ENCODE results near the gene PIP5K1C.
"Not testable (repeated sequence)": the region's sequence is repeated elsewhere in the genome, so short reads cannot be mapped to it uniquely, and the experiment has no call there.

PIP5K1C gene

DNA sequence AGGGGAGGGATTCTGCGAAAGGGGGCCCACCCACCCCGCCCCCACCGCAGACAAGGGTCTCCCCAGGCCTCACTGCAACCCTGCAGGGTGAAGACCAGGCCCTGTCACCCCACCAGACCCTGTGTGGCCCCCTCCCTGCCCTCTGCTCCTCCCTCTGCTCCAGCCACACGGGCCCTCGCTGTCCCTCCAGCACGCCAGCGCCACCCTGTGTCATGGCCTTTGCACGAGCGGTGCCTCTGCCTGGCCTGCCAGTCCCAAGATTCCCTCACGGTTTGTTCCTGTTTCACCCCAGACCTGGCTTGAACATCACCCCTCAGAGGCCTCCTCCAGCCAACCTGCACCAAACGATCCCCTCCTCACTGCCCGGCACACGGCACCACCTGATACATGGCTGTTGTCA lies 27.3 kb downstream of the PIP5K1C start:
- DNase-seq, result no peak

DNA sequence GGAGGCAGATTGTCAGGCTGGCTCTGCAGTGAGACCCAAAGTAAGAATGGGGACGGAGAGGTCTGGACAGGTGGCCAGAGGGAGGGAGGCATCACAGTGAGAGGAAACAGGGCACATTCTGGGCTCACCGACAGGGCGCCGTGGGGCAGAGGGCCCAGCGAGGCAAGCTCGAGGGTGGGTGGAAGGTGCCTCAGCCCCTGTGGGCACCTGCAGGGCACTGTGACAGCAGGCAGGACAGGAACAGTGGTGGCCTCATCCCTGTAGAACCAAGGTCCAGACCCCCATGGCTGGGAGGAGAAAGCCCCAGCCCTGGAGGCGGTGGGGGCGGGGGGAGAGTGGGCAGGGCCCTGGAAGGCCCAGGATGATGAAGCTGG lies 27.7 kb downstream of the PIP5K1C start:
- no peak for DNase-seq

DNA sequence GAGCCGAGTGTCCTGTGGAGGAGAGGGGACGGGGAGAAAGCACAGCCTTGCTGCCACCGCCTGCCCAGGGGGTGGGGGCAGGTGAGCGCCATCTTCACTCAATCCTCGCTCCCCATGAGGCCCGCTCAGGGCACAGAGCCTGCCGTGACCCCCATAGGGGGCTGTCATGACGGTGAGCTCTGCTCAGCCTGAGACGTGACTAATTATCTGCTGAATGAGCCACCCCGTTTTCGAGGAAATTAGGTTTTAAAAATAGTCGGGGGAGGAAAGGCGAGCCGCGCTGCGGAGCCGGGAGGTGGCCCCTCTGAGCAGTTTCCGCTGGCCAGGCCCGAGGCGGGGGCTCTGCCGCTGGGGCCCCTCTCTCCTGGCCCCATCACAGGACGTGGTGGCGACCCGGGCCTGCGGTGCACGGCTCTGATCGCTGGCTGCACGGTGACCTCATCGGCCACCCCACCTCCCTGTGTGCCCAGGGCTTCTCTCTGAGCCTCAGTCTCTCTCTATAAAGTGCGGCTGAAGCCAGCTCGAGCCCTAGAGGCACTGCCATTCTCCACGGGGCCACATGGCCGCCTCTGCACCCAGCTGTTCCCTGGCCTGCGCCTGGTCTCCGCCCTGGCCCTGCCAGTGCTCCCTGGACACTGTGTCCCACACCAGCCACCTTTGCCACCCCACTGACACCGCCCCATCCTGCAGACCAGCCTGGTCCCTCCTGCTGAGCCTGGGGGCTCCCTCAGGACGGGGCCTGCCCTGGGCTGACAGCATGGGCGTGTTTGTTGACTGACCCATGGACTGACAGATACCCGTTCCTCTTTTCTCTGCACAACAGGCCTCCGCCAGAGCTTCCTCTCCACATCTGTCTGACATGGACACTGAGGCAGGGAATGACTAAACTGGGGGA lies 28.3 kb downstream of the PIP5K1C start:
- DNase-seq, result no peak

DNA sequence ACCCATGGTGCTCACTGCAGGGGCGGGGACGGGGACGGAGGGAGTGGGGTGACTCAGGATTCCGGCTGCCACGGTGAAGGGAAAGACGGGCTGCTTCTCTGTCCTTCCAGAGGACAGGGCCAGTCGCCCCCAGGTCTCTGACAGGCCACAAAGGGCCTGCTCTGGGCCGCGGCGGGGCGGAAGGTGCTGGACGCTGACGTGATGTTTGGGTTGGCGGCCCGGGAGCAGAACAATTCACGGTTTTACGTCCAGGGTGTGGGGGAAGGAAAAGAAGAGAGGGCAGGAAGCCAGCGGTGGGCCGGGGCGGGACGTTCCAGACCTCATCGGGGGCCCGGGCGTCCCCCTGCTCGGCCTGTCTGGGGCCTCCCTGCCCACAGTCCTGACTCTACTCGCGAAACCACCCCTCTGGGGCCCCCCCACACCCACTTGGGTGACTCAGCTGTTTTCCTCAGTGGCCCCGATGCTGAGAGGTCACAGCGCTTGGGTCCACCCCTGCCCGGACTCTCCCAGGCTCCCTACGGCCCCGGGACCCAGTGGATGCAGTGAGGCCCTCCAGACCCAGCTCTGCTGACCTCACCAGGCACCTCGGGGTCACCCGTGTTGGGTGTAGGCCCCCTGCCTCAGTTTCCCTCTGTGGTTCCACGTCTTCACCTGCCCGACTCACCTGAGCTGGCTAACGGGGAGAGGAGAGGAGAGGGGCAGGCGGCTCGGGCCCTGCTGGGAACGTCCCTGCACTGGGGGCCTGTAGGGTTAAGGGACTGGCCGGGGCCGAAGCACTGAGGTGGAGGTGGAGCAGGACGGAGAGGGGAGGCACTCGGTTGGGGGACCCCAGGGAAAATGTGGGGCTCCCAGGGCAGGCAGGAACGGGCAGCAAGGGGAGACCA lies 29.2 kb downstream of the PIP5K1C start:
- no peak for DNase-seq

DNA sequence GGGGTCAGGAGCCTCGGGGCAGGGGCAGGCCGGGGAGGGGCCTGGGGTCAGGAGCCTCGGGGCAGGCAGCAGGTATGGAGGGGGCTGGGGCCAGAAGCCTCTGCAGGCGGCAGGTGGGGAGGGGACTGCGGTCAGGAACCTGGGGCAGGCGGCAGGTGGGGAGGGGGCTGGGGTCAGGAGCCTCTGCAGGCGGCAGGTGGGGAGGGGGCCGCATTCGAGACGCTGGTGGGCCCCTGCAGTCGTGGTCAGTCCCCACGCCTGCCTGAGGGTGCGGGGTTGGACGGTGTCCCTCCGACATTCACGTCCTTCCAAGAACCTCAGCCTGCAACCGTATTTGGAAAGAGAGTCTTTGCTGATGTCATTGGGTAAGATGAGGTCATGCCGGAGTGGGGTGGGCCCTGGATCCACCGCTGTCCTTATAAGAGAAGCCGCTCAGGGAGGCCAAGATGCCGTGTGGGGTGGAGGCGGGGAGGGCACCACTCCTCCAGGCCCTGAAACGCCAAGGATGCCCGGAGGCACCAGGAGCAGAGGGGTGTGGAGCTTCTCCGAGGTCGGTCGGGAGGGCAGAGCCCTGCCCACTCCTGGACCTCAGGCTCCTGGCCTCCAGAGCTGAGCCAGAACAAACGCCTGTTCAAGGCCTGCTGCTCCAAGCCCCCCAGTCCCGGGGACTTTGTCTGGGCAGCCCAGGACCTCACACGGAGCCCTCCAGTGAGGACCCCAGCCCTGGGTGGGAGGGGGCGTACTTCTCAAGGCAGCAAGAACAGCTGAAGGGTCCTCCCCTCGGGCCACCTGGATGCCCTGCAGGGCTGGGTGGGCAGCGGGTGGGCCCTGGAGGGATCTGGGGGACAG lies 30.1 kb downstream of the PIP5K1C start:
- DNase-seq, result no peak

DNA sequence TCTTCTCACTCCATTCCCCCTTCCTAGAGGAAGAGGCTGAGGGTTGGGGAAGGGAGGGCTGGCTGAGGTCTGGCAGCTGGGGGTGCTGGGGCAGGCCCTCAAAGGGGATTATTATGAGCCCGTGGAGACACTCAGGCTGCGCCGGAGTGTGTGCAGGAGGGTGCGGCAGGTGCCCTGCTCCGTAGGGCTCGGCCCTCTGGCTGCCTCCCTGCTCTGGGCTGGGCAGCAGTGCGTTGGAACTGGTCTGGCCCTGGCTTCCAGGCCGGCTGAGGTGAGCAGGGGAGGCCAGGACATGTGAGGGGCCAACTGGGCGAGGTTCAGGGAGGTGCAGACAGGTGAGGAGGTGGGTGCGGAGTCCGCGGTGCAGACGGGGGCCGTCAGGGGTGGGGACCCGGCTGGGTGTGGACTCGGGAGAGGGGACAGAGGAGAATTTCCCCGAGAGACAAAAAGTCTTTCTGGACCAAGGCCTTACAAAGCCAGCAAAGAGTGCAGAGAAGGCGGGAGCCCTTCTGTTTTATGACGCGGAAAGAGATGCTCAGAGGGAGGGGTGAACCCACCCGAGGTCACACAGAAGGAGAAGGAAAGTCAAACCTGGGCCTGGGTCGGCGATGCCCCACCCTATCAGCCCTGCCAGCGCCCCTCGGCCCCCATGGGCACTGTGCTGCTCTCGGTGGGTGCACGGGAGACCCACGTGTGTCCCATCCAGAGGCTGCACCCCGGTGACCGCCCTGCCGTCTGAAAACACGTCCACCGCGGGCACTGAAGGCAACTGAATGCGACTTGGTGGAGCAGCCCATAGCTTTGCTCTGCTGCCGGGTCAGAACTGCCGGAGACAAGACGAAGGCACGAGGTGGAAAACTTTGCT lies 31.0 kb downstream of the PIP5K1C start:
- no peak for DNase-seq

DNA sequence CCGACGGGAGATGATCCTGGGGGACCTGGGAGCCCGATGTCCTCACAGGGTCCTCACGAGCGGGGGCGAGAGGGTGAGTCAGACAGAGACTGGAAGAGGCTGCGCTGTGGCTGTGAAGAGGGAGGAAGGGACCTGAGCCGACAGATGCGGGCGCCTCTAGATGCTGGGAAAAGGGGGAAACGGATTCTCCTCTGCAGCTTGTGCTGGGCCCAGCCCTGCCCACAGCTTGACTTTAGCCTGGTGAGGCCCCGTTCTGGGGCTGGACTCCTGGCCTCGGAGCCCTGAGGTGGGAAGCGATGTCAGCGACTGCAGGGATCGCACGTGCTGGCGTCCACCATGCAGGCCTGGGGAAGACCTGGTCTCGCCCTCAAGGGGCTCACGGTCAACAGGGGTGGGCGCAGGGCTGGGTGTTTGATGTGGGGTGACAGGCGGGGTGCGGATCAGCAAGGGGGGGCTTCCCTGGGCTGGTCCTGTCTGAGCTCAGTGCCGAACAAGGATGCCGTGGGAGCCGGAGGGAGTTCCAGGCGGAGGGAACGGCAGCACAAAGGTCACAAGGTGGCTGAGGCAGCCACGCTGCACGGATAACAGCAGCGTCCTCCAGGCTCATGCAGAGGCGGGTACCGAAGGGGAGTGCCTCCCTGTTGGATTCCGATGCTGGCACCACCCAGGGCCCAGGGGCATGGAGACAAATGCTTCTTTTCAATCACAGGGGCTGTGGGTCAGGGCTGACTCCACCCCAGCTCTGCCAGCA lies 31.8 kb downstream of the PIP5K1C start:
- DNase-seq, result no peak

DNA sequence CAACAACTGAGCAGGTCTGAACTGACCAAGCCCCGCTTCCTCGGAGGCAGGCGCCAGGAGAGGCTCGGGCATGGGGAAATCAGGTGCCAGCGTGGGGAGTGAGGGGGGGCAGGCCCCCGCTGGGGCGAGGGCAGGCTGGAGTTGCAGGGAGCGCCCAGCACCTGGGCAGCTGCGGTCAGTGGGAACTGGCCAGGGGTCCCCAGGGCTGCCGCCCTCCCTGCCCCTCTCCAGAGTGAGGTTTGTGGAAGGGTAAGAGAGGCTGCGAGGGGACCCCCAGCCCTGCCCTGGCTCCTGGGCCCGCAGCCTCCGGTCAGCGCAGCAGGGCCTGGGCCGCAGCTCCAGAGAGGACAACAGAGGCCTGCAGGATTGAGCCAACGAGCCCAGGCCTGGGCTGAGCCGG lies 32.5 kb downstream of the PIP5K1C start:
- DNase-seq, result no peak

DNA sequence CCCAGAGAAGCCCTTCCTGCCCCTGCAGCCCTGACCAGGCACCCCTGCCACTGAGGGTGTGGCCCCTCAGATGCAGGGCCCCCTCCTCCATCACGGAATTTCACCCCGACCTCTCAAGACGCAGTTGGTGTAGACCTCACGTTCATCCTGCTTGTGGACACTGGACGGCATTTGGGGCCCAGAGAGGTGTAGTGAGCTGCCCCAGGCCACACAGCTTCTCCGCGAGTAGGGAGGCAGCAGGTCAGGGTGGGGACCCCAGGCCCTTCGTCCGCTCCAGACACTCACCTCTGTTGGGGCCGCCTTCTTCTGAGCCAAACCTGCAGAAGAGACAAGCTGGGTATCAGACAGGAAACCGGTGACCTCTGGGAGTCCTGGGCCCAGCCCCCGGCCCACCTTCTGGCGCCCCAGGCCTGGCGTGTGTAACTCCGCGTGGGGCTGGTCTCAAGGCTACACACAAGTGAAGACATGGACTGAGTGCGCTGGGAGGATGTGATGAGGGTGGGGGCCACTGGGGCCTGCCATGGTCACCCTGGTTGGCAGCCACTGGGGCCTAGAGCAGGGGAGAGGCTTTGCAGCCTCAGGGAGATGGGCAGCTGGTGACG lies 33.1 kb downstream of the PIP5K1C start:
- DNase-seq, result no peak

DNA sequence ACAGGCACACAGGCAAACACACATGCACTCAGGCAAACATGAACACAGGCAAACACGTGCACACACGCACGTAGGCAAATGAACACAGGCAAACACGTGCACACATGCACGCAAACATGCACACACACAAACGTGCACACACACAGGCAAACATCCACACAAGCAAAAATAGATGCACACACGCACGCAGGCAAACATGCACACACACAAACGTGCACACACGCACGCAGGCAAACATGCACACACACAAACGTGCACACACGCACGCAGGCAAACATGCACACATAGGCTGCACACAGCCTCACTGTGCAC lies 33.8 kb downstream of the PIP5K1C start:
- not testable (repeated sequence) for DNase-seq

DNA sequence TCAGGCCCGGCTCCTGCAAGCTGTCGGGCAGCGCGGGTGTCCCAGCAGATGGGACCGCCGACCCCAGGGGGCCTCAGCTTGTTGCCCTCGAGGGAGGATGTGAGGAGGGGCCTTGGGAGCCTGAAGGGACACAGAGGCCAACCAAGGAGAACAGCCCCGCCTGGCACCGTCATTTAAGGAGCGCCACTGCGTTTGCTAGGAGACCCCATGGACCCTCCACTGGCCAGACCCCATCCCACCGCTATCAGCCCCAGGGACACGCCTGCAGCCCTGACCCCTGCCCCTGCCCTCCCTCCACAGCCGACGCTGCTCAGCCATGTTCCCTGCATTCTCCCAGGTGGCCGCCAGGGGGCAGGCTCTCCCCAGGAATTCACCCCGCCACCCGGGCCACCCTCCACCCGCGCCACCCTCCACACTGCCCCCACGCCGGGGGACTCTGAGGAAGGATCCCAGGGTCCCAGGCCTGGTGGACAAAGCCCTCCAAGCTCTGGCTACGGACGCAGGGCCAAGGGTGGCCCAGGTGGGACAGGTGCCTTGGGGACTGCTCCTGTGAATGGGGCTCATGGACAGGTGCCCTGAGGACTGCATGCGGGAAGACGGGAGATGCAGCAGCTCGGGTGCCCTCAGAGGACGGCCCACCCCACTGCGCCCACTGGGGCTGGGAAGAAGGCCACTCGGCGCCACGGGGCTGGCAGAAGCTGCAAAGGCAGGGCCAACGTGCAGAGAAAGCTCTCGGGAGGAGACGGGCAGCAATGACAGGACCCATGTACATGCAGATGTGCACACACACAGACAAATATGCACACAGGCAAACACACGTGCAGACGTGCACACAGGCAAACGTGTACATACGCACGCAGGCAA lies 34.4 kb downstream of the PIP5K1C start:
- no peak for DNase-seq

DNA sequence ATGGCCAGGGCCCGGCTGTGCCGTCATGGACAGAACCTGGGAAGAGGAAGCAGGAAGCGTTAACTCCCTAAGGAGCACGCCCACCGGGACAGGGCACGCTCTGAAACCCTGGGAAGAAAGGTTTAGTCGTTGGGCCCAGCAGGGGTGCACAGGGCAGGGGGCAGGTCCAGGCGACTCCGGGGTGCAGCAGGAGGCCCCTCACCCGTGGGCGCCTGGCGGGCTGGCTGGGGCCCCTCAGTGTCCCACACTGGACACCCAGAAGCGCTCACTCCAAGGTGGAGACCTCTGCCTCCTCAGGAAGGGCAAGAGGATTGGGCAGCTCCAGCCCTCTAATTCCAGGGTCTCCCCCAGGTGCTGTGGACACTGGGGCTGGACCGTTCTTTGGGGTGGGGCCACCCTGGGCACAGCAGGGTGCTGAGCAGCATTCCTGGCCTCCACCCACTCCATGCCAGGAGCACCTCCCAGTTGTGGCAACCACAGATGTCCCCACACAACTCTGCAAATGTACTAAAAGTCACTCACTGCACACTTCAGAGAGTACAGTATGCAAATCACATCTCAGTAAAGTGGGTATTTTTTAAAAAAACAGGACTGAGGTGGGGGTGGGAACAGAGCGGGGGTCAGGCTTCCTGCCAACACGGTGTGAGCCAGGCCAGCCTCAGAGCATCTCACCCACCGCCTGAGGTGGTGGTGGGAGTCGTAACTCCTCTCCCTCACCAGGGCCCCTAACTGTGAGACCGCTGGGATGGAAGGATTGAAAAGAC lies 35.2 kb downstream of the PIP5K1C start:
- no peak for DNase-seq

DNA sequence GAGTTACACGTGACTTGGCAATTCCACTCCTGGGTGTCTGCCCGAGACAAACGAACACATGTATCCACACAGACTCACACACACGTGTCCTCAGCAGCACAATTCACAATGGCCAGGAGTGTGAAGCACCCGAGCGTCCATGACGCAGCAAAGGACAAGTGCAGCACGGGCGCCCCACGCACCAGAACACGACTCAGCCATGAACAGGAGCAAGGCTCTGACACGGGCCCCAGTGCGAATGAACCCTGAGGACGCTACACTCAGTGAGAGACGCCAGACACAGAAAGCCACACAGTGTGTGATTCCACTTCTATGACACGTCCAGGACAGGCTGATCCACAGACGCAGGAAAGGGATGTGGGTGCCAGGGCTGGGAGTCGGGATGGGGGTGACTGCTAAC lies 36.4 kb downstream of the PIP5K1C start:
- DNase-seq, result no peak

DNA sequence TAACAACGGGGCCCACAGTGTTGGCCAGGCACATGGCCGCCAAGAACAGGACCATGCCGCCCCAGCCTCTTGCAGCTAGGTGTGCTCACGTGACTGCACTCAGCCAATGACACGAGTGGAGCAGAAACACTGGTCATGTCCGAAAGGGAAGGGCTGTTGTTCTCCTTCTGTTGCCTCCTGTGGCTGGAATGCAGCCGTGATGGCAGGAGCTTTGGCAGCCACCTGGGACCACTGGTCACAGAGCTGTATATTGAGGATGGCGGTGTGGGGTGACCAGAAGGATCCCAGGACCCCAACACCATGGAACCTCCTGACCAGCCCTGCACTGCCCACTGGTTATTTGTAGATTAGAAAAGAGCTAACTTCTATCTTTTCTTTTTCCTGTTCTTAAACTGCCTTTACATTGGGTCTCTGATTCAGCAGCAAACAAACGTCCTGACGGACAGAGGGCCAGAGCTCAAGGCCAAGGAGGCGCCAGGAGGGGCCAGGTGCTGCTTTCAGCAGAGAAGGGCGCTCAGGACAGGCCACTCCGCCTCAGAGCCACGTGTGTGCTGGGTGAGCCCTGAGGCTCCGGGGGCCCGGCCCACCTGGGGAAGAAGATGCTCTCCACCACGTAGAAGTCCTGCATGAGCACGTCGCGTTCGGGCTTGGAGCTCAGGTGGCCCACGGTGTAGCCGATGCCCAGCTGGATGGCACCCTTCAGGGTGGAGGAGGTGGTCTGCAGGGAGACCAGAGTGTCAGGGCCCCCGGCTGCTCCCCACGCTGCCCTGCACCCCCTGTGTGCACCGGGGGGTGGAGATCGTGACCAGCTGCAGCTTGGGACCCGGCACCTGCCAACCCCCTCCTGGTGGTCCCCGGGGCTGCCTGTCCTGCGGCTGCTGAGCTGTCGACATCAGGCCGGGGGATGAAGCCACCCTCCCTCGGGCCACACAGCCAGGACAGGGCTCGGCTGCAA lies 38.7 kb downstream of the PIP5K1C start:
- DNase-seq, result no peak

DNA sequence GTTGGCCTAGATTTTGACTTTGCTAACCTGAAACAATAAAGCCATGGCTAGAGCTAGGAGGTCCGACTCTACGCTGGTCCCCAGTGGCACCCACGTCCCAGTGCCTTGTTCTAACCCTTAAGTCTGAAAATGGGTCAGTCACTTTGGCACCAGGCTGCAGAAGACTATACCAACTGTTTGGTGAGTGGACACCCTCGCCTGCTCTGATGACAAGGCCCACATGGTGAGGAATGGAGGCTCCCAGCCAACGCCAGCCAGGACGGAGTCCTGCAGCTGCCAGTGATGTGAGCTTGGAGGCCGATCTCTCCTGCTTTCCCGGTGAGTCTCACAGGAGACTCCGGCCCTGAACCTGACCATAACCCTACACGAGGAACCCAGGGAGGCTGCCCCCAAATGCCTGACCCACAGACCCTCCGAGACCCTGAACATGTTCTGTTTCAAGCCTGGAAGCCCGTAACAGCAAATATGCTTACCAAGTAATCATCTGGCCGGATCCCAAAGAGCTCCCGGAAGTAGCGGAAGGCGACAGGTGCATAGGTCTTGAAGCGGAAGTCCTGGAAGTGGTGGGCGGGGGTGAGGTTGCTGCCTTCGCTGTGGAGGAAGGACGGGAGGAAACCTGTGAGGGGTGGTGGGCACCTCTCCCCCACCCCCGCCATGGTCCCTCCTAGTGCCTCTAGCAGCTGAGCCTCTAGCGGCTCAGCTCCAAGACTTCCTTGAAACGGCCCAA lies 39.6 kb downstream of the PIP5K1C start:
- DNase-seq, result no peak

DNA sequence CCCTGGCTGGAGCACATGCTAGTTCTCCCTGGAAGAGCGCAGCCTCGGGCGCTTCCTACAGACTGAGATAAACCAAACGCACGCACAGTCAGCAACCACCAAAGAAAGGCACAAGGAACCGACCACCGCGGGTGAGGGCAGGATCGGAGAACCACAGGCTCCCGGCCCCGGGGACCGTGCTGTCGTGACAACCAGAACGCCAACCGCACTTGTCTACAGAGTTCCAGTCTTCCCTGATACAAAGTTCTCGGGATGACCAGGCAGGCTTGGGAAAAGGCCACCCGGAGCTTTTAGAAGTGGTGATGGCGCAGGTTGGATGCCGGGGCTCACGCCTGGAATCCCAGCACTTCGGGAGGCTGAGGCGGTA lies 40.5 kb downstream of the PIP5K1C start:
- no peak for DNase-seq

All from NCI-H748 treated with DMSO at 0.1 percent for 48 hours (cell line).